Measurements from ENCODE around the gene NADSYN1. TPM values are rescaled to one million over a fixed set of nuclear protein-coding genes. Genes with fewer than 3 reads are reported as not detected.

NADSYN1 gene
- polyA plus RNA-seq, 4 donors, result 85.7 to 210 (median 97.9) TPM

DNA sequence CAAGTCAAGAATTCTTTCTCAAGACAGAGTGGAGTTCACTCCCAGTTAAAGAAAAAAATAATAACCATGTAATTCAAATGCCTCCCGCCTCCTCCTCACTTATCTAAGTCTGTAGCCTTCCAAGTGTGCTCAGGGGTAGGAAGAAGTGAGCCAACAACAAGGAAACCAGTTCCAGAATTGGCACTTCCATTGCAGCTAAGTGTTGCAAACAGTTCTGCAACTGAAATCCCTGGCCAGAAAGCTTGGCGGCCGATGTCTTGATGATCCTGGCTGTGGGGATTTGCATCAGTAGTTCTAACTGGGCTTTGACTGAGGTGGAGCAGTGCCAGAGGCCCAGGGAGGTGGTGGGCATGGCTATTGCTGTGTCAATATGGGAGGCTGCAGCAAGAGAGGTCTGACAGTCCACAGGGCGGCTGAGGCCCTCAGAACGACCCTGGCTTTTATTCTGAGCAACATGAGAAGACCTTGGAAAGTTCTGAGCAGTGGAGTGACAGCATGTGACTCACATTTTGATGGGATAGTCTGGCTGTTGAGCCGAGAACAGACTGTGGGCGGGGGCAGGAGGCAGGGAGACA lies 24.1 kb upstream of the NADSYN1 start:
- Histone ChIP-seq H3K4me3 (ENCODE audit: low read depth in 1 of 3, low read length in 3 of 3) (no peak overlapping the region), H3K27ac (ENCODE audit: low read depth in 1 of 3, low read length in 2 of 3) (no peak overlapping the region), H3K27me3 (ENCODE audit: control insufficient read depth in 3 of 3, insufficient read depth in 3 of 3, low read length in 3 of 3) (no peaks in the 10 kb centered on the region), H3K36me3 (ENCODE audit: control insufficient read depth in 3 of 3, insufficient read depth in 2 of 3, low read depth in 1 of 3, low read length in 3 of 3) (peaks cover 0 to 4% (median 0%) of the 10 kb centered on the region in 3 donors), H3K4me1 (ENCODE audit: control insufficient read depth in 3 of 3, insufficient read depth in 2 of 3, low read depth in 1 of 3, low read length in 2 of 3) (peaks cover 0 to 15% (median 0%) of the 10 kb centered on the region in 3 donors), H3K9me3 (ENCODE audit: control insufficient read depth in 2 of 2, insufficient read depth in 1 of 2, low read depth in 1 of 2, low read length in 1 of 2) (no peaks in the 10 kb centered on the region)
- no peak for DNase-seq
- no peak for FAIRE-seq
- 73 to 75% (median 74%) methylated on average over 7 of the region's 7 CpGs for WGBS, 3 donors

DNA sequence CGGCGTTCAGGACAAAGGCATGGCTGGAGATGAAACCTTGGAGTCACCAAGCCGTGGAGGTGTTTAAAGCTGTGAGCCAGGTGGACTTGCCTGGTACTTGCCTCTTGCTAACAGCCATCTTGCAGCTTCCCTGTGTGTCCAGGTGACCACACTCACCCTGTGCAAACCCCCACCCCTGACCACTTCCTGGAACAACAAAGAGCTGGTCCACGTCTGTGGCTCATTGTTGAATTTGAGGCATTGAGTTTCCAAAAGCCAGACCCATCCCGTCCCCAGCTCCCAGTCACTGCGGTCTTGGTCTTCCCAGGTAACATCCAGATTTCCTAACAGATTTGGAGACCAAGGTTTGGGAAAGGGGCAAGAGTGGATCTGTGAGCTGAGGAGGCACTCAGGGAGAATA lies 23.3 kb upstream of the NADSYN1 start:
- FAIRE-seq (no peak), DNase-seq (no peak)
- peaks cover 0 to 20% (median 0%) of the 10 kb centered on the region in 3 donors for H3K4me1 ChIP-seq (ENCODE audit: control insufficient read depth in 3 of 3, insufficient read depth in 2 of 3, low read depth in 1 of 3, low read length in 2 of 3)
- no peak overlapping the region for H3K27ac ChIP-seq (ENCODE audit: low read depth in 1 of 3, low read length in 2 of 3)
- whole genome bisulfite sequencing, 3 donors, result 88 to 94% (median 89%) methylated on average over 6 of the region's 6 CpGs
- peaks cover 0 to 12% (median 0%) of the 10 kb centered on the region in 3 donors for H3K36me3 ChIP-seq (ENCODE audit: control insufficient read depth in 3 of 3, insufficient read depth in 2 of 3, low read depth in 1 of 3, low read length in 3 of 3)
- H3K27me3 ChIP-seq (ENCODE audit: control insufficient read depth in 3 of 3, insufficient read depth in 3 of 3, low read length in 3 of 3), result no peaks in the 10 kb centered on the region
- H3K9me3 ChIP-seq (ENCODE audit: control insufficient read depth in 2 of 2, insufficient read depth in 1 of 2, low read depth in 1 of 2, low read length in 1 of 2), result no peaks in the 10 kb centered on the region
- H3K4me3 ChIP-seq (ENCODE audit: low read depth in 1 of 3, low read length in 3 of 3), result no peak overlapping the region

DNA sequence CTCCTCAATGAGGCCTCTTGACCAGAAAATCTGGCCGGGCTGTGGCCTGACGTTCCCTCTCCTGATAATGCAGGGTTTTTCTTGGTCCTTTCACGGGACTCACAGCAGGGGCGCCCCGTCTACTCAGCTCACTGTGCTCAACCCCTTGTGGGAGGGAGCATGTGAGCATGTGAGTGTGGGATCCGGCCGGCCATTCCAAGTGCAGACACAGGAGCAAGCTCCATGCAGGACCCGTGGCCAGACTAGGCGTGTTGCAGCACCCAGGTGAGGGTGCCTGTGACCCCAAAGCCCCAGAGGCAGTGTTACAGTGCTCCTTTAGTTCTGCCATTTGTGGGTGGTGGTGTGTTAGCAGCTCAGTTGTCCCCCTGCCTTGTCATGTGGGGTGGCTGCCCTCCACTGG lies 22.8 kb upstream of the NADSYN1 start:
- no peak overlapping the region for H3K27ac ChIP-seq (ENCODE audit: low read depth in 1 of 3, low read length in 2 of 3)
- peaks cover 0 to 16% (median 1%) of the 10 kb centered on the region in 3 donors for H3K36me3 ChIP-seq (ENCODE audit: control insufficient read depth in 3 of 3, insufficient read depth in 2 of 3, low read depth in 1 of 3, low read length in 3 of 3)
- DNase-seq (no peak), FAIRE-seq (no peak)
- 93 to 96% (median 96%) methylated on average over 9 of the region's 9 CpGs for WGBS, 3 donors
- no peaks in the 10 kb centered on the region for H3K27me3 ChIP-seq (ENCODE audit: control insufficient read depth in 3 of 3, insufficient read depth in 3 of 3, low read length in 3 of 3)
- H3K9me3 ChIP-seq (ENCODE audit: control insufficient read depth in 2 of 2, insufficient read depth in 1 of 2, low read depth in 1 of 2, low read length in 1 of 2), result no peaks in the 10 kb centered on the region
- no peak overlapping the region for H3K4me3 ChIP-seq (ENCODE audit: low read depth in 1 of 3, low read length in 3 of 3)
- peaks cover 0 to 20% (median 0%) of the 10 kb centered on the region in 3 donors for H3K4me1 ChIP-seq (ENCODE audit: control insufficient read depth in 3 of 3, insufficient read depth in 2 of 3, low read depth in 1 of 3, low read length in 2 of 3)

DNA sequence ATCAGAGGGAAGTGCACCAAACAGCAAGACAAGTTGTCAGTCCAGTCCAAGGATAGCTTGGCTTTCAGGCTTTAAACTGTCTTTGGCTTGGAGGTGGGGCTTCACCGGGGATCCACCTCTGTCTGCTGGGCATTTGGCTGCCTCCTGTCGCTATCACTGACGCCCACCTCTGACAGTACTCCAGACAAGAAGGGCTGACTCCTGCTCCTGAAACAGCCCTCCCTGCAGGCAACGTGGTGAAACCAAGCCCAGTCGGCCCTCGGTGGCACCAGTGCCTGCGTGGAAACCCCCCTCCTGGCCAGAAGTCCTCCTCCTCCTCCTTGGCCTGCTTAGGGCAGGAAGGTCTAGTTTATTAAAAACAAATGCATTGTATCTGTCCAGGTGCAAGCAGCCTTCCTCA lies 21.7 kb upstream of the NADSYN1 start:
- H3K27me3 ChIP-seq (ENCODE audit: control insufficient read depth in 3 of 3, insufficient read depth in 3 of 3, low read length in 3 of 3), result no peaks in the 10 kb centered on the region
- DNase-seq, result no peak
- H3K27ac ChIP-seq (ENCODE audit: low read depth in 1 of 3, low read length in 2 of 3), result no peak overlapping the region
- no peak overlapping the region for H3K4me3 ChIP-seq (ENCODE audit: low read depth in 1 of 3, low read length in 3 of 3)
- WGBS, 3 donors, result 64 to 83% (median 79%) methylated on average over 7 of the region's 7 CpGs
- FAIRE-seq, result no peak
- H3K36me3 ChIP-seq (ENCODE audit: control insufficient read depth in 3 of 3, insufficient read depth in 2 of 3, low read depth in 1 of 3, low read length in 3 of 3), result peaks cover 0 to 23% (median 8%) of the 10 kb centered on the region in 3 donors
- H3K9me3 ChIP-seq (ENCODE audit: control insufficient read depth in 2 of 2, insufficient read depth in 1 of 2, low read depth in 1 of 2, low read length in 1 of 2), result no peaks in the 10 kb centered on the region
- peaks cover 0 to 20% (median 0%) of the 10 kb centered on the region in 3 donors for H3K4me1 ChIP-seq (ENCODE audit: control insufficient read depth in 3 of 3, insufficient read depth in 2 of 3, low read depth in 1 of 3, low read length in 2 of 3)

DNA sequence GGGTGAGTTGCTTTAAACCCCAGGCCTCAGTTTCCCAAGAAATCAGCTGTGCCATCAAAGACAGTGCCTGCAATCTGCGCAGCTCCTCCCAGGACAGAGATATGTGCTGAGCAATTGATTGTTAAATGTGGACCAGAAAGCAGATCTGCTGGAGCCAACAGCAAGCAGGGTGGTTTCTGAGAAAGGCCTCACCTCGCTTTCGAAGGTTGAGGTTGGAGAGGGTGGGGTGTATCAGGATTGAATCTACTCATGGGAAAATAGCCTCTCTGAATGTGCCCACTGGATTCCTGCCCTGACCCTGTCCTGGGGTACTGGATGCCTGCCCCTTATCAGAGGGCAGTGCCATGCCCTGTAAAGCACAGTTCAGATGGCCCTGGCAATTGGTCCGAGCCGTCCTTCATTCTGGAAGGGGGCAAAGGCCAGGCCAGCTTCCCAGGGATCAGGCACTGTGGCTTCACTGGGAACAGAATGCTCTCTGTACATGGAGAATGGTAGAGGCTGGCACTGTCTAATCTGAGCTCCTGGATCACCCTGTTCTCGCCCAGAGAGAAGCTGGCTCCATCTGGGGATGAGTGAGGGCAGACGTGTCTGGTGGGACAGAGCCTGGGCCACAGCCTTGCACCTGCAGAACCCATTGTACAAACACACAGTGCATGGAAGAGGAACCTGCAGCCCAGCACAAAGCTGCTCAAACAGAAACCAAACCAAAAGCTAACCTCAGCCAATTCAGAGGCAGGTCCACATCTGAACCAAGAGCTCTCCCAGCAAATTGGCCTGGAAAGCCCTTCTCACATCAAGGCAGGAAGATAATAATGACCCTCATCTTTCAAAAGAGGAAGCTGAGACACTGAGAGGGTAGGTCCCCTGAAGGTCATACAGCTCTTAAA lies 20.0 kb upstream of the NADSYN1 start:
- peaks cover 0 to 20% (median 0%) of the 10 kb centered on the region in 3 donors for H3K4me1 ChIP-seq (ENCODE audit: control insufficient read depth in 3 of 3, insufficient read depth in 2 of 3, low read depth in 1 of 3, low read length in 2 of 3)
- peak in 1 of 2 donors; percentile 78 for DNase-seq
- 50 to 77% (median 63%) methylated on average over 7 of the region's 7 CpGs for WGBS, 3 donors
- H3K9me3 ChIP-seq (ENCODE audit: control insufficient read depth in 2 of 2, insufficient read depth in 1 of 2, low read depth in 1 of 2, low read length in 1 of 2), result no peaks in the 10 kb centered on the region
- no peaks in the 10 kb centered on the region for H3K27me3 ChIP-seq (ENCODE audit: control insufficient read depth in 3 of 3, insufficient read depth in 3 of 3, low read length in 3 of 3)
- FAIRE-seq, result no peak
- no peak overlapping the region for H3K4me3 ChIP-seq (ENCODE audit: low read depth in 1 of 3, low read length in 3 of 3)
- peak overlapping the region; percentile 42 to 89 (median 81) for H3K27ac ChIP-seq (ENCODE audit: low read depth in 1 of 3, low read length in 2 of 3)
- H3K36me3 ChIP-seq (ENCODE audit: control insufficient read depth in 3 of 3, insufficient read depth in 2 of 3, low read depth in 1 of 3, low read length in 3 of 3), result peaks cover 4 to 37% (median 8%) of the 10 kb centered on the region in 3 donors

DNA sequence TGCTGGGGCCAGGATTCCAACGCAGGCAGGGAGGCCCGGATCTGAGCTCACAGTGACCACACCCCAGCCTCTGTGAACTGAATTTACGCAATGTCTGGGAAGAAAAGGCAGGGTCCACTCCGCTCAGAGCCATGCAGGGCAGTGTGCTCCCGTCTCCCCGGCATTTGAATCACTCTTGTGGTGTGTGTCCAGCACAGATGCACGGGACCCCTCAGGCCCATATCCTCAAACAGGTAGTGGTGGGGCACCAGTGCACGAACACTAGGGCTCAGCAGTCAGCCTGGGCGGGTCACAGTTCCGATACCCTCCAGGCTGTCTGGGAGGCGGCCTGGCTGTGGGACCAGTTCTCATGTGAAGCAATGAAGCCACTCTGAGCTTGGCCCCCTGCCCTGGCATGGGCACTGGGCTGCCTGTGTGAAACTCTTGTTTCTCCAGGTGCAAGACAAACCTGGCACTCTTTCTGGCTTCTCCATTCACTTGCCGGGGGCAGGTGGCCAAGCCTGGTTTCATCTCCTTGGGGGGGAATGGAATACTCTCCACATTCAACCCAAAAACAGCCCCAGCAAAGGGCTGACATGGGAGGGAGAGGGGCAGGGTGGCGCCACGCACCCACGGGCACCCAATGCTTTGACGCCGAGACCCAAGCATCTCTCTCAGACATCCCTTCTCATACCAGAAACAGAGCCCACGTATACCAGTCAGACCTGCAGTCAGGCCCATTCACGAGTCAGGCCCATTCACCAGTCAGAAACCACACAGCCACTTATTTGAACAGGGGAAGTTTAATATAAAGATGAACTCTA lies 19.2 kb upstream of the NADSYN1 start:
- Histone ChIP-seq H3K36me3 (ENCODE audit: control insufficient read depth in 3 of 3, insufficient read depth in 2 of 3, low read depth in 1 of 3, low read length in 3 of 3) (peaks cover 6 to 46% (median 8%) of the 10 kb centered on the region in 3 donors), H3K27ac (ENCODE audit: low read depth in 1 of 3, low read length in 2 of 3) (peak overlapping the region; percentile 42 to 89 (median 81)), H3K27me3 (ENCODE audit: control insufficient read depth in 3 of 3, insufficient read depth in 3 of 3, low read length in 3 of 3) (no peaks in the 10 kb centered on the region), H3K9me3 (ENCODE audit: control insufficient read depth in 2 of 2, insufficient read depth in 1 of 2, low read depth in 1 of 2, low read length in 1 of 2) (no peaks in the 10 kb centered on the region), H3K4me3 (ENCODE audit: low read depth in 1 of 3, low read length in 3 of 3) (no peak overlapping the region), H3K4me1 (ENCODE audit: control insufficient read depth in 3 of 3, insufficient read depth in 2 of 3, low read depth in 1 of 3, low read length in 2 of 3) (peaks cover 0 to 20% (median 0%) of the 10 kb centered on the region in 3 donors)
- WGBS, 3 donors, result 45 to 68% (median 57%) methylated on average over 19 of the region's 19 CpGs
- FAIRE-seq (no peak), DNase-seq (peak; percentile 91 to 93)

DNA sequence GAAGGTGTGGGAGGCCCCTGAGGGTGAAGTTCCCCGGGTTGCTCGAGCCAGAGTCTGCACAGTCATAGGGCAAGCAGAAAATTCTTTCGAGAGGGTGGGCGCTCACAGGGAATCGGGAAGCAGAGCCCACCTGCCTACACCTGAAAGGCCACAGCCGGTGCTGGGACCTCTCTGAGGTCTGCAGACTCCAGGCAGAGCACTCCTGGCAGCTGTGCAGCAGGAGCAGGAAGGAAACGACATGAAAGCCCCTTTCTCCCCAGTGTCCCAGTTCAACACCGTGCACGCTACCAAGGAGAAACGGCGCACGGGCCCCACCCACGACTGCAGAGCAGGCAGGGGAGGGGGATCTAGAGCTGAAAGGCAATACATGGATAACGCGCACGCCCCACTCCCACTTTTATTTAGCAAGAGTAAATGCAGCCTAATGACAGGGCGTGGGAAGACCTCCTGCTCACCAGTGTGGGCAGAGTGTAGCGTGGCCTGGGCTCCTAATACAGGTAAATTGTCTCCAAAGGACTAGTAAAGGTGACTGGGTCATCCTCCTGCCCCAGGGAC lies 18.4 kb upstream of the NADSYN1 start:
- Histone ChIP-seq H3K4me3 (ENCODE audit: low read depth in 1 of 3, low read length in 3 of 3) (no peak overlapping the region), H3K27me3 (ENCODE audit: control insufficient read depth in 3 of 3, insufficient read depth in 3 of 3, low read length in 3 of 3) (no peaks in the 10 kb centered on the region), H3K9me3 (ENCODE audit: control insufficient read depth in 2 of 2, insufficient read depth in 1 of 2, low read depth in 1 of 2, low read length in 1 of 2) (no peaks in the 10 kb centered on the region), H3K27ac (ENCODE audit: low read depth in 1 of 3, low read length in 2 of 3) (no peak overlapping the region), H3K36me3 (ENCODE audit: control insufficient read depth in 3 of 3, insufficient read depth in 2 of 3, low read depth in 1 of 3, low read length in 3 of 3) (peaks cover 8 to 53% (median 10%) of the 10 kb centered on the region in 3 donors), H3K4me1 (ENCODE audit: control insufficient read depth in 3 of 3, insufficient read depth in 2 of 3, low read depth in 1 of 3, low read length in 2 of 3) (peaks cover 0 to 20% (median 0%) of the 10 kb centered on the region in 3 donors)
- 77 to 87% (median 84%) methylated on average over 18 of the region's 18 CpGs for WGBS, 3 donors
- no peak for FAIRE-seq
- DNase-seq, result no peak
